Right forelimb (tissue), 1 donor: ENCODE results near the gene SLIT1.

Source experiments
- DNase-seq: peaks from one replicate; pipeline ENCODE4 v3.0.0-alpha.2; 2018

Gene SLIT1

GRCh38 chr10:97169911-97170693 is 15.7 kb downstream of the SLIT1 start:
- no peak for DNase-seq

GRCh38 chr10:97169063-97169462 is 16.7 kb downstream of the SLIT1 start:
- no peak for DNase-seq

DNA sequence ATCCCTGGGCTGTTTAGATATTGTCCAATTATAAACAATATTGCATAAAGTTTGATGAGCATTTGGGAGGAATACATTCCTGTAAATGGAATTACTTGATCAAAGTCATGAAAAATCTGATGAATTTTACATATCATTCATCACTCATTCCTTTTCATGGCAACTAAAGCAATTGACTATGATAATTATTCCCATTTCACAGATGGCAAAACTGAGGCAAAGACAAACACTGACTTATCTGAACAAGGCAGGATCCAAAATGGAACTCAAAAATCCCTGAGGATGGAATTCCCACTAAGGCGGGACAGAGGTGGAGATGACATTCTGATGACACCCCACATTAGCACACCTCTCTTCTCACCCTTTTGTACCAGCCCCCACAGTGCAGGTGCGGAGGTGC is 17.1 kb downstream of the SLIT1 start:
- DNase-seq: no peak

DNA sequence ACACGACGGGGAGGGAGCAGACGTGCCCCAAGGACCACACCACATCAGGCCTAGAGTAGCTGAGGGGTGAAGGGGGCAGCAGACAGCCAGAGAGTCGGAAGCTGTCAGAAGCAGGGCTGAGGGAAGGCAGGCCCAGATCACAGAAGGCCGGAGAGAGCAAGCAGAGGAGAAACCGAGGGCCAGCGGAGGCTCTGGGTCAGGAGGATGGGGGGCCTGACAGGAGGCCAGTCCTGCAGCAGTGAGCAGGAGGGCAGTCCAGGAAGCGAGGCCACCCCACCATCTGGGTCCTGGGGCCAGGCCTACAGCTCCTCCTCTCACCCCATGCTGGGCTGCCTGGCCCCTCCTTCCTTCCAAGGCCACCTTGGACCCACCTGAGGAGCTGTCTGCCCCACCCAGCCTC is 20.3 kb downstream of the SLIT1 start:
- DNase-seq: no peak

GRCh38 chr10:97163781-97164501 is 21.8 kb downstream of the SLIT1 start:
- DNase-seq: no peak

DNA sequence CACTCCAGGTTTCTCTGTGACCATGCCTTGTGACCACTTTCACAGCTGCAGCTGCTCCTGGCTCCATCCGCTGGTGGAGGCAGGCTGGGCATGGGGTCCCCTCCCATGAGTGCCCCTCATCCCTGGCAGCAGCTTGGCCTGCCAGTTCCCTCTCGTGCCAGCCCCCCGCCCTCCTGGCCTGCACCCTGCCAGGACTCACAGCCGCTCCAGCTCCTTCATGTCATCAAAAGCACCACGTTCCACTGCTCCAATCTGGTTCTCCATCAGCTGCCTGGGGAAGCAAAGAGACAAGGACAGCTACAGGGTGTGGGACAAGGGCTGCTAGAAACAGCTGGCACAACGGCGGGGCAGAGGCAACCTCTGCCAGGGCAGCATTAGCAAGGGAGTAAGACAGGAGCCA is 22.6 kb downstream of the SLIT1 start:
- no peak for DNase-seq

- DNase-seq: no peak
Observed at GRCh38 chr10:97159646-97160305, 26.0 kb downstream of the SLIT1 start.

GRCh38 chr10:97157578-97158095 is 28.1 kb downstream of the SLIT1 start:
- DNase-seq: no peak

DNA sequence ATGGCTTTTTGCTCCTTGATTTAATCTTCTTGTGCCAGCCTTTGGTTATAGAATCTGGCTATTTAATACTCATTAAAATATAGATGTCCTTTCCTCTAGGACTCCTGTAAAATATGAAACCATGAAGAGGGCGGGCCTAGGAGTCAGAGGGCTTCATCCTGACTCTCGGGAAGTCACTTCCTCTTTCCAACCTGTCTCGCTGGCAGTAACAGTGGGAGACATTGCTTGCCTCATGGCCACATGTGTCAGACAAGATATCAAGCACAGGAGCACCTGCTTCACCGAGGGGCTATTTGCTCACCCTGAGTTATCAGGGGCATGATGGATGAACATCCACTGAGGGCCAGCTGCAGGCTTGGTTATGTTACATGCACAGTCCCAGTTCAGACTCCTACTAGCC is 31.0 kb downstream of the SLIT1 start:
- no peak for DNase-seq

GRCh38 chr10:97154162-97154561 is 31.6 kb downstream of the SLIT1 start:
- no peak for DNase-seq

DNA sequence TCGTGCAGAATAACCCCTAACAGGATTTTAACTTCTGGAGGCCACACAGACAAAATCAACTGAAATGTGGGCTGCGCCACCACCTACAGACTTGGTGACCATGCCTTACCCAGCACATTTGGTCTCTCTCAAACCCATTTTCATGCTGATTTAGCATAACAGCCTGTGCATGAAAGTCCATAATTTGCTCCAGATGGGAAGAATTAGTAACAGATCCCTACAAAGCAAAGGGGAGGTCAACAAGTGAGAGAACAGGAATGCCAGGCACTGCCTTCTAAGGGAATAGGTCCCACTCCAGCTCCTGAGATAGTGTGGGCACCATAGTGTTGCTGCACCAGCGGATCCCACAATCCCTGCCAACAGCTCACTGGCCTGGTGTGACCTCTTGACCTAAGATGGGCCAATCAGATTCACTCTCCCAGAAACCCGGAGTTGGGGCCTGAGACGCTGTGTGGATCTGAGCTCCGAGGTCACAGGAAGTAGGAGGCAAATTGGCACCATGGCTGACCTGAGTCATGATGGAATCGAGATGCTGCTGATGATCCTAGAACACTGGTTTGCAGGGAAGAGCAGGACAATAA is 32.4 kb downstream of the SLIT1 start:
- DNase-seq: no peak

GRCh38 chr10:97151307-97151914 is 34.3 kb downstream of the SLIT1 start:
- DNase-seq: no peak

- no peak for DNase-seq
Observed at GRCh38 chr10:97150616-97151015, 35.1 kb downstream of the SLIT1 start.

DNA sequence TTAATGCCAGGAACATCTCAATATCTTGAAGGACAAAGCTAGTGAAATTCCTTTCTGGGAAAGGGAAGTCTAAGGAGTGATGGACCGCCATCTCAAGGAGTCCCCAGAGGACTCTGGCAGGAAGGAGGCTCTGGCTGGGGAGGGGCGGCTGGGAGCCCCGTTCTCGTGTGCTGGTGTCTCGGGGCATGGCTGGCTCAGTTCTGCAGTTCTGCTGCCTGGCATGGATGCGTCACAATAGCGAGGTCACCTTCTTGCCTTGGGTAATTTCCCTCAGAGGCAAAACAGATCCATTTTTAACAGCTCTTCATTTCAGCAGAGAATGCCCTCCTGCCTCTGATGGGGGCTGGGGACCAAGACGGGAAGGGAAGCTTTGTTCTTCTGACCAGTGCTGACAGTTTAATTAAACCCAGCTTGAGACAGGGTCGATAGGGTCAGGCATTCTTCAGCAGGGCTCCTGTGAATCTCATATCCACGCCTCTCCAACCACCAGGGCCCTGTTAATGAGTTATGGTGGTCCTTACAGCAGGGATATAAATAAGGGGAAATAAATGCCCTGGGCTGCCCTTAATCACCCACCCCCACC is 35.7 kb downstream of the SLIT1 start:
- DNase-seq: no peak

DNA sequence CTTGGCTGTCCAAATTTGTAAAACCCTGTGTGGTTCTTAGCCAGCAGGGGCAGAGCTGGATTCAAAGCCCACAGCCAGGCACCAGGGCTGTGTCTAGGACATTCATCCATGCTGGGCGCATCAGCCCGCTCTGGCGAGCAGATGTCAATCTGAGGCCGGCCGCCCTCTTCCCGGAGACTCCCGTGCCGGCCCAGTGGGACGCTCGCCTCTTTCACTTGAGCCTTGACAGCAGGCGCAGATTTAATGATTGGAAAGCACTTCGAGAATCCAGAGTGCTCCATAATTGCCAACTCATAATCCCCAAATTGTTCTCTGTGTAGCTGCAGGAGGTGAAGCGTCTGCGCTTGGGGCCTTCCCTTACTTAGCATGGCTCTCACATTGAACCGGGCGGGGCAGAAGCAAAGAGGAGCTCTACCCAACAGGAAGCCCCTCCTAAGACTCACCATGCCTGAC is 36.7 kb downstream of the SLIT1 start:
- DNase-seq: no peak

DNA sequence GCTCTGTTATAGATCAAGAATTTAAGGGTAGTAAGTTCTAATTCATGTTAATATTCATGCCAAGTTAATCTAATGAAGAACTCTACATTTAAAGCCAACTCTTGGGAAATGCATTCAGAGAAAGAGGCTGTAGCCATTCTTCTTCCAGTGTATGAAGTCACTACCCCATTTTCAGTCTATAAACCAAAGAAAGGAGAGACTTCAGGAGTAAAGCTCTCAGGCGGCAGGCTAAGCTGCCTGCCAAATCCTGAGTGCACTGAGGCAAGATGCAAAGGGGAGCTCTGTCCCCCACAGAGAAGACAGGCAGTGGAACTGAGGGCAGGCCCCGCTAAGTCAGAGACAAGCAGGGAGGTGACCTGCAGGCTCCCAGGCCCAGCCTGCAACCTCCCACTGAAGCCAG is 41.5 kb downstream of the SLIT1 start:
- DNase-seq: no peak

- DNase-seq: no peak
Observed at GRCh38 chr10:97142834-97143233, 42.9 kb downstream of the SLIT1 start.

GRCh38 chr10:97140902-97141745 is 44.6 kb downstream of the SLIT1 start:
- no peak for DNase-seq

GRCh38 chr10:97140049-97140846 is 45.5 kb downstream of the SLIT1 start:
- DNase-seq: no peak

DNA sequence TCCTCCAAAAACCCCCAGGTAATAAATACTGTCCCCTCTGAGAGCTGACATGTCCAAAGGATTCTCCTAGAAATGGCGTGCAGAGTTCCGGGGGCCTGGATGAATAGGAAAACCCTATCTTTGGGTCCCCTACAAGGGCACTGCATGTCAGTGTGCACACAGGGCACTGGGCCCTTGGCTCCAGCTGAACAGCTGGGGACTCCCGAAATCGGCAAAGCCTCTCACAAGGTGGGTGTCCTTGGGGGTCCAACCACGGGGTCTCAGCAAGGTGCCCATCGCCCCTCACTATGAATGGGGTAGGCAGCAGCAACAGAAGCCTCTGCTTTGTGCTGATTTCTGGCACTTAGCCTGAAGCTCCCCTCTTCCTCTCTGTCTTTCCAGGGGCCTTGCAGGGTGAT is 46.1 kb downstream of the SLIT1 start:
- DNase-seq: no peak

- DNase-seq: no peak
Observed at GRCh38 chr10:97138846-97139245, 46.9 kb downstream of the SLIT1 start.
